ENCODE results near the gene PTPRM. TPM values are rescaled to one million over a fixed set of nuclear protein-coding genes. Genes with fewer than 3 reads are reported as not detected.

PTPRM gene
- total and polyA plus RNA-seq, 3 donors from 2014 or later = 76.4 to 101 (median 94.6) TPM

- TF ChIP-seq POLR2A (IDR thresholded peaks at IDR 0.05) (no peak), CTCF (IDR thresholded peaks at IDR 0.05) (no peak)
- intact Hi-C loops (cut with DNase I; ENCODE audit: low total_unique reads) = no loop called here
- DNase-seq = no peak
- WGBS, 2 donors = 74 to 76% methylated on average over 4 of the region's 4 CpGs
- Histone ChIP-seq H3K27ac (no peak overlapping the region), H3K36me3 (ENCODE audit: low read depth, missing control alignments) (no peaks in the 10 kb centered on the region), H3K4me1 (no peaks in the 10 kb centered on the region), H3K9me3 (no peaks in the 10 kb centered on the region), H3K27me3 (no peaks in the 10 kb centered on the region), H3K4me3 (no peak overlapping the region)
These were observed 63.8 kb downstream of the PTPRM start for GRCh38 chr18:7630731-7631442.

- no peak for DNase-seq
- H3K9me3 ChIP-seq = no peaks in the 10 kb centered on the region
- no peaks in the 10 kb centered on the region for H3K4me1 ChIP-seq
- no peak overlapping the region for H3K27ac ChIP-seq
- 90 to 96% methylated on average over 6 of the region's 6 CpGs for WGBS, 2 donors
- H3K27me3 ChIP-seq = no peaks in the 10 kb centered on the region
- no peaks in the 10 kb centered on the region for H3K36me3 ChIP-seq (ENCODE audit: low read depth, missing control alignments)
- TF ChIP-seq CTCF (IDR thresholded peaks at IDR 0.05) (no peak), POLR2A (IDR thresholded peaks at IDR 0.05) (no peak)
- H3K4me3 ChIP-seq = no peak overlapping the region
- intact Hi-C loops (cut with DNase I; ENCODE audit: low total_unique reads) = no loop called here
These were observed 65.3 kb downstream of the PTPRM start for GRCh38 chr18:7632152-7633098.

- intact Hi-C loops (cut with DNase I; ENCODE audit: low total_unique reads) = no loop called here
- H3K9me3 ChIP-seq = no peaks in the 10 kb centered on the region
- no peak for DNase-seq
These were observed 66.1 kb downstream of the PTPRM start for GRCh38 chr18:7633171-7633570.

GRCh38 chr18:7635948-7636347 is 68.8 kb downstream of the PTPRM start:
- no peak for DNase-seq
- intact Hi-C loops (cut with DNase I; ENCODE audit: low total_unique reads) = no loop called here
- H3K27me3 ChIP-seq = no peaks in the 10 kb centered on the region
- no peak overlapping the region for H3K4me3 ChIP-seq
- WGBS, 2 donors = 88 to 95% methylated on average over 1 of the region's 1 CpG
- H3K4me1 ChIP-seq = no peaks in the 10 kb centered on the region
- H3K27ac ChIP-seq = no peak overlapping the region
- TF ChIP-seq POLR2A (IDR thresholded peaks at IDR 0.05) (no peak), CTCF (IDR thresholded peaks at IDR 0.05) (no peak)
- H3K9me3 ChIP-seq = no peaks in the 10 kb centered on the region
- no peaks in the 10 kb centered on the region for H3K36me3 ChIP-seq (ENCODE audit: low read depth, missing control alignments)

More at GRCh38 chr18:7633171-7633570, 66.1 kb downstream of the PTPRM start:
- WGBS, 2 donors = 91 to 92% methylated on average over 2 of the region's 2 CpGs
- Histone ChIP-seq H3K27me3 (no peaks in the 10 kb centered on the region), H3K4me1 (no peaks in the 10 kb centered on the region), H3K36me3 (ENCODE audit: low read depth, missing control alignments) (no peaks in the 10 kb centered on the region), H3K4me3 (no peak overlapping the region), H3K27ac (no peak overlapping the region)
- TF ChIP-seq CTCF (IDR thresholded peaks at IDR 0.05) (no peak), POLR2A (IDR thresholded peaks at IDR 0.05) (no peak)
